ENCODE results near the gene OR56A4.

OR56A4 gene

GRCh38 chr11:6006846-6007245 is at the start of gene OR56A4:
TSS of gene OR56A4 (minus strand) at chr11:6006946. CDS start at chr11:6002992, 3,954 bp downstream.
- H3K4me3 ChIP-seq (ENCODE audit: low read length) = no peak within 1 kb of the TSS
- H3K9me3 ChIP-seq (ENCODE audit: insufficient read depth, low read depth, low read length) = no peaks in the 10 kb centered on the region
- H3K27ac ChIP-seq (ENCODE audit: low read length) = no peak within 1 kb of the TSS
- H3K4me1 ChIP-seq (ENCODE audit: insufficient read depth, low read length) = no peaks in the 10 kb centered on the region
- no peak within 1 kb of the TSS for H3K9ac ChIP-seq (ENCODE audit: low read depth, low read length)
- no peaks in the 10 kb centered on the region for H3K36me3 ChIP-seq (ENCODE audit: insufficient read depth, low read depth, low read length)
- no peaks in the 10 kb centered on the region for H3K27me3 ChIP-seq (ENCODE audit: insufficient read depth, low read length)

GRCh38 chr11:6055569-6055968 is 48.8 kb upstream of the OR56A4 start:
- Histone ChIP-seq H3K27ac (ENCODE audit: low read length) (no peak overlapping the region), H3K4me3 (ENCODE audit: low read length) (no peak overlapping the region), H3K27me3 (ENCODE audit: insufficient read depth, low read length) (no peaks in the 10 kb centered on the region), H3K9ac (ENCODE audit: low read depth, low read length) (no peak overlapping the region), H3K4me1 (ENCODE audit: insufficient read depth, low read length) (no peaks in the 10 kb centered on the region), H3K36me3 (ENCODE audit: insufficient read depth, low read depth, low read length) (no peaks in the 10 kb centered on the region), H3K9me3 (ENCODE audit: insufficient read depth, low read depth, low read length) (no peaks in the 10 kb centered on the region)

- Histone ChIP-seq H3K9me3 (ENCODE audit: insufficient read depth, low read depth, low read length) (no peaks in the 10 kb centered on the region), H3K4me1 (ENCODE audit: insufficient read depth, low read length) (no peaks in the 10 kb centered on the region), H3K27ac (ENCODE audit: low read length) (no peak overlapping the region), H3K36me3 (ENCODE audit: insufficient read depth, low read depth, low read length) (no peaks in the 10 kb centered on the region), H3K4me3 (ENCODE audit: low read length) (no peak overlapping the region), H3K9ac (ENCODE audit: low read depth, low read length) (no peak overlapping the region), H3K27me3 (ENCODE audit: insufficient read depth, low read length) (no peaks in the 10 kb centered on the region)
Observed at GRCh38 chr11:6052374-6052773, 45.6 kb upstream of the OR56A4 start.

- Histone ChIP-seq H3K4me1 (ENCODE audit: insufficient read depth, low read length) (no peaks in the 10 kb centered on the region), H3K27ac (ENCODE audit: low read length) (no peak overlapping the region), H3K9me3 (ENCODE audit: insufficient read depth, low read depth, low read length) (no peaks in the 10 kb centered on the region), H3K36me3 (ENCODE audit: insufficient read depth, low read depth, low read length) (no peaks in the 10 kb centered on the region), H3K27me3 (ENCODE audit: insufficient read depth, low read length) (no peaks in the 10 kb centered on the region), H3K4me3 (ENCODE audit: low read length) (no peak overlapping the region), H3K9ac (ENCODE audit: low read depth, low read length) (no peak overlapping the region)
Observed at GRCh38 chr11:6040874-6041273, 34.1 kb upstream of the OR56A4 start.

GRCh38 chr11:6030708-6031405 is 24.1 kb upstream of the OR56A4 start, which contains the start of gene OR56A1:
TSS of gene OR56A1 (minus strand) at chr11:6030758. CDS start at chr11:6027692, 3,066 bp downstream.
- H3K4me3 ChIP-seq (ENCODE audit: low read length) = no peak within 1 kb of the TSS
- H3K27me3 ChIP-seq (ENCODE audit: insufficient read depth, low read length) = no peaks in the 10 kb centered on the region
- no peaks in the 10 kb centered on the region for H3K36me3 ChIP-seq (ENCODE audit: insufficient read depth, low read depth, low read length)
- H3K4me1 ChIP-seq (ENCODE audit: insufficient read depth, low read length) = no peaks in the 10 kb centered on the region
- no peaks in the 10 kb centered on the region for H3K9me3 ChIP-seq (ENCODE audit: insufficient read depth, low read depth, low read length)
- H3K27ac ChIP-seq (ENCODE audit: low read length) = no peak within 1 kb of the TSS
- H3K9ac ChIP-seq (ENCODE audit: low read depth, low read length) = no peak within 1 kb of the TSS

- H3K4me3 ChIP-seq (ENCODE audit: low read length) = no peak overlapping the region
- no peaks in the 10 kb centered on the region for H3K27me3 ChIP-seq (ENCODE audit: insufficient read depth, low read length)
- H3K27ac ChIP-seq (ENCODE audit: low read length) = no peak overlapping the region
- H3K9ac ChIP-seq (ENCODE audit: low read depth, low read length) = no peak overlapping the region
- H3K36me3 ChIP-seq (ENCODE audit: insufficient read depth, low read depth, low read length) = no peaks in the 10 kb centered on the region
- no peaks in the 10 kb centered on the region for H3K4me1 ChIP-seq (ENCODE audit: insufficient read depth, low read length)
- no peaks in the 10 kb centered on the region for H3K9me3 ChIP-seq (ENCODE audit: insufficient read depth, low read depth, low read length)
Observed at GRCh38 chr11:6027501-6027900, 20.8 kb upstream of the OR56A4 start.

- H3K27me3 ChIP-seq (ENCODE audit: insufficient read depth, low read length) = no peaks in the 10 kb centered on the region; the same call in 1 of the 2 replicates
- no peak overlapping the region for H3K27ac ChIP-seq (ENCODE audit: low read length)
- no peak overlapping the region for H3K9ac ChIP-seq (ENCODE audit: low read depth, low read length)
- no peak overlapping the region for H3K4me3 ChIP-seq (ENCODE audit: low read length)
- no peaks in the 10 kb centered on the region for H3K9me3 ChIP-seq (ENCODE audit: insufficient read depth, low read depth, low read length)
- H3K36me3 ChIP-seq (ENCODE audit: insufficient read depth, low read depth, low read length) = no peaks in the 10 kb centered on the region
- no peaks in the 10 kb centered on the region for H3K4me1 ChIP-seq (ENCODE audit: insufficient read depth, low read length)
Observed at GRCh38 chr11:6025056-6025455, 18.3 kb upstream of the OR56A4 start.

GRCh38 chr11:6022956-6023355 is 16.2 kb upstream of the OR56A4 start:
- Histone ChIP-seq H3K9ac (ENCODE audit: low read depth, low read length) (no peak overlapping the region), H3K27me3 (ENCODE audit: insufficient read depth, low read length) (no peaks in the 10 kb centered on the region; the same call in 1 of the 2 replicates), H3K36me3 (ENCODE audit: insufficient read depth, low read depth, low read length) (no peaks in the 10 kb centered on the region), H3K27ac (ENCODE audit: low read length) (no peak overlapping the region), H3K4me3 (ENCODE audit: low read length) (no peak overlapping the region), H3K9me3 (ENCODE audit: insufficient read depth, low read depth, low read length) (no peaks in the 10 kb centered on the region), H3K4me1 (ENCODE audit: insufficient read depth, low read length) (no peaks in the 10 kb centered on the region)

- Histone ChIP-seq H3K27ac (ENCODE audit: low read length) (no peak overlapping the region), H3K9ac (ENCODE audit: low read depth, low read length) (no peak overlapping the region), H3K4me1 (ENCODE audit: insufficient read depth, low read length) (no peaks in the 10 kb centered on the region; the same call in 1 of the 2 replicates), H3K36me3 (ENCODE audit: insufficient read depth, low read depth, low read length) (no peaks in the 10 kb centered on the region), H3K27me3 (ENCODE audit: insufficient read depth, low read length) (no peaks in the 10 kb centered on the region), H3K4me3 (ENCODE audit: low read length) (no peak overlapping the region), H3K9me3 (ENCODE audit: insufficient read depth, low read depth, low read length) (no peaks in the 10 kb centered on the region)
Observed at GRCh38 chr11:6013042-6013441, 6.3 kb upstream of the OR56A4 start.

- Histone ChIP-seq H3K9me3 (ENCODE audit: insufficient read depth, low read depth, low read length) (no peaks in the 10 kb centered on the region), H3K27me3 (ENCODE audit: insufficient read depth, low read length) (no peaks in the 10 kb centered on the region), H3K36me3 (ENCODE audit: insufficient read depth, low read depth, low read length) (no peaks in the 10 kb centered on the region), H3K4me3 (ENCODE audit: low read length) (no peak overlapping the region), H3K4me1 (ENCODE audit: insufficient read depth, low read length) (no peaks in the 10 kb centered on the region; the same call in 1 of the 2 replicates), H3K9ac (ENCODE audit: low read depth, low read length) (no peak overlapping the region), H3K27ac (ENCODE audit: low read length) (no peak overlapping the region)
Observed at GRCh38 chr11:6012035-6012668, 5.4 kb upstream of the OR56A4 start.

GRCh38 chr11:6006395-6006794 is 351 bp downstream of the OR56A4 start:
- H3K9me3 ChIP-seq (ENCODE audit: insufficient read depth, low read depth, low read length) = no peaks in the 10 kb centered on the region
- H3K9ac ChIP-seq (ENCODE audit: low read depth, low read length) = no peak overlapping the region
- H3K27ac ChIP-seq (ENCODE audit: low read length) = no peak overlapping the region
- H3K4me3 ChIP-seq (ENCODE audit: low read length) = no peak overlapping the region
- H3K36me3 ChIP-seq (ENCODE audit: insufficient read depth, low read depth, low read length) = no peaks in the 10 kb centered on the region
- H3K4me1 ChIP-seq (ENCODE audit: insufficient read depth, low read length) = no peaks in the 10 kb centered on the region
- no peaks in the 10 kb centered on the region for H3K27me3 ChIP-seq (ENCODE audit: insufficient read depth, low read length)

- Histone ChIP-seq H3K9me3 (ENCODE audit: insufficient read depth, low read depth, low read length) (no peaks in the 10 kb centered on the region), H3K4me3 (ENCODE audit: low read length) (no peak overlapping the region), H3K27ac (ENCODE audit: low read length) (no peak overlapping the region), H3K36me3 (ENCODE audit: insufficient read depth, low read depth, low read length) (no peaks in the 10 kb centered on the region), H3K4me1 (ENCODE audit: insufficient read depth, low read length) (no peaks in the 10 kb centered on the region), H3K9ac (ENCODE audit: low read depth, low read length) (no peak overlapping the region), H3K27me3 (ENCODE audit: insufficient read depth, low read length) (no peaks in the 10 kb centered on the region)
Observed at GRCh38 chr11:6002202-6002699, 4.5 kb downstream of the OR56A4 start.

Measured in iPS-20b (cell line).